HG03354 (cell line): Measurements from ENCODE around the gene MTHFSD.

ENCODE experiments used
- ATAC-seq: cut with Tn5 transposase; IDR thresholded peaks from one replicate; pipeline ENCODE4 v1.9.1; 2021; ENCODE audit warnings: mild to moderate bottlenecking; ENCODE audit not compliant: unreplicated experiment, poor library complexity, severe bottlenecking

The MTHFSD gene

DNA sequence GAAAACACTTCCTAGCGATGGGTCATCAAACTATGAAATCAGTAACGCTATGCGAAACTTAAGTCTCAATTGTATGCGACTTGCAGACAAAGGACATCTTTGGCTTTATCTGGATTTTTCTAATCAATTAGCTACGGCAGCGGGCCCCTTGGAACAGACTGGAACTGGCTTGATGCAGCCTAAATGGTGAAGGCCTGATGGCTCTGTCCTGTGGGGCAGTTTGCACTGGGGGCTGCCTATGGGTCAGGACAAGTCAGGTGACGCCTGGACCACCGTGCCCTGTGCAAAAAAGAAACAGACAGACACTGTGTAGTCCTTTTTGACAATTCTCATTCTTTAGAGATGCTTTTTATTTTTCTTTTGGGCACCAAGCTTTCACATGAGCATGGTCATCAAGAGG lies 22.0 kb downstream of the MTHFSD start:
- no peak for ATAC-seq

DNA sequence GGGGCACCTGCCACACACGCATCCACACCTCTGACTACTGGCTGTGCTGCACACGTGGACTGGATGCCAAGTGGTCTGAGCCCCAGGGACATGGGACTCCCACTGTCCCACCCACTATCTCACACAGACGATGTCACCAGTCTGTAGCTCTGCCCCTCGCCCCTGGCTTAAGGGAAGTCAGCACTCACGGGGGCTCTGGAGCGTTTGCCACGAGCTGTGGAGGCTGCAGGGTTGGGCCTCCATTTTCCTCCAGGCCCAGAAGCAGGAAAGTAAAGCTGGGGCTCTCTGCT lies 22.6 kb downstream of the MTHFSD start:
- no peak for ATAC-seq

DNA sequence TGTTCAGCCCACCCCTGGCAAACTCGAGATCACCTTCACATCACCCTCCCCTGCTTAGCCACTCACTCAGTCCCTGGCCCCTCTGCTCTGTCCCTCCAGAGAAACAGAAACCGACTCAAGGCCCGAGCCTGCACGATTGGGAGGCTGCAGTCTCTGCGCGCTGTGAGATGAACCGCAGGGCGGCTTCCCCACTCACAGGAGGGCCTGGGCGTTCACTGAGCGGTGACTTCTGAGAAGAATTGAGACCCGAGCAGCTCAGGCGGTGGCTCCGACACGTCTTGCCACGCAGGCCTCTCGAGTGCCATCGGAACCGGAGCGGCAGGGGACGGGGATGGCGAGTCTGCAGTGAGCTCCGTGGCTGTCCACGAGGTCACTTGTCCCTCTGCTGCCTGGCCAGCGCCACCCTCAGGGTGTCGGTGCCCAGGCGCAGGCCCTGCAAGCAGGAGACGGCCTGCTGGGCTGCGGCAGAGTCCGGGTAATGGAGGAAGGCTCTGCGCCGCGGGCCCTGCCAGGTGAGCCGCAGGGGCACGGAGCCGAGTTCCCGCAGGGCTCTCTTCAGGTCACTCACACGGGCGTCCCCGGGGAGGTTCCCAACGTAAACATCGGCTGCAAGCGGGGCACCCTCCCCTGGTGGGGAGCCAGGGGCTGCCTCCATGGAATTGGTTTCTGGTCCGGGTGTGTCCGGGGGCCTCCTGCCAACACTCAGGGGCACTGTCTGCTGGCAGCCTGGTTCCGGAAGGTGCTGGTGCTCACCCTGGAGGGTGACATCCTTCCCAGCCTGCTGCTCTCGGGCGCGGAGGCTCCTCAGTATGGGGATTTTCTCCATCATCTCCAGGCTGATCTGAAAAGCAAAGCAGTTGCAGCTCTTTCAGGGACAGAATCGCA lies 23.2 kb downstream of the MTHFSD start:
- no peak for ATAC-seq

DNA sequence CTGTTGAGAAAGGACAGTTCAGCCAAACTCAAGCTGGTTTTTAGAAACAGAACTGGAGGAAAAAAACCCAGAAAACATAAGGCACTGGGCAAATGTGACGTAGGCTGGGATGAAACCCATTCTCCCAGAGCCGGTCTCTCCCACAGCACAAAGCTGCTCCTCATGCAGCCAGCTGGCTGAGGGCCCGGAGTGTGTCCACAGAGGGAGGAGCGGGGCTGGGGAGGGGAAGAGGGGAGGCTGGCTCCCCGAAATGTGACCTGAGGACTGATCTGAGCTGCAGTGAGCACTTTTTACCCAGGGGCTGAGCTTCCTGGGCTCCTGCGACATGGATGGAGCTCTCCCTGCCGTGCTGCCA lies 23.9 kb downstream of the MTHFSD start:
- ATAC-seq: no peak

DNA sequence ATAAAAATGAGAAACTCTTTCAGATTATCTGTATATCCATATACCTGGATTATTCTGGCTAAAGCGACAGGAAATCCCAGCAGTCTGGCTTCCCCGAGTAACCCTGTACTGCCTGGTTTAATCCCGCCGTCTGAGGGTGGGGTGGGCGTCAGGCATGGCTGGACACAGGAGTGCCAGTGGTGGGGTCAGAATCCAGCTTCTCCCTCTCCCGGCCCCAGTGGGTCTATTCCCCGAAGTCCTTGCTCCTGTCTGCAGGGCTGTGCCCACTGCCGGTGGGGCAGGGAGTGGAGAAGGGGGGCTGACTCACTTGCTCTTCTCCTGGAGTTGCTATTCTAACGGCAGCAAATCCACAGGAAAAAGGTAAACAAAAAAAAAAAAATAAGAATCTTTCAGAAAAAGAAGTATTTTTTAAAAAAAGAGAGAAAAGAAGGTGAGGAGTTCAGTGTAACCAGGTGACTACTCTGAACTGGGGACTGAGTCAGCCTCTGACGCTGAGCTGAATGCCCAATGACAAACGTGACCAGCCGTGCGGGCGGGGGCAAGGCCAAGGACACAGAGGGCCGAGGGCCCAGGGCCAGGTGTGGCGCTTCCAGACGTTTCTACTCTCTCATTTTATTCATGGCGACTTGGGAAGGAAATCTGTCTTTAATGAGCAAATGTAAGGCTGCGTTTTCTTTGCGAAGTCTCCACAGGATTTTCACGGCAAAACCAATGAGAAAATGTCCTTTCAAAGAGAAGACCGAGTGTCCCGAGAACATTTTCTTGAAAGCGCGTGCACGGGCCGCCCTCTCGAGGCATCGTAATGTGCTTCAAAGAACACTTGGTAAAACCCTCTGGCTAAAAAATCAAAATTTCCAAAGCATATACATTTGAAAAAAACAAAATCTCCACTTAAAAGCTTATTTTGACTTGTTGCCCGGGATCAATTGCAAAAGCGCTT lies 24.5 kb downstream of the MTHFSD start:
- ATAC-seq: no peak

DNA sequence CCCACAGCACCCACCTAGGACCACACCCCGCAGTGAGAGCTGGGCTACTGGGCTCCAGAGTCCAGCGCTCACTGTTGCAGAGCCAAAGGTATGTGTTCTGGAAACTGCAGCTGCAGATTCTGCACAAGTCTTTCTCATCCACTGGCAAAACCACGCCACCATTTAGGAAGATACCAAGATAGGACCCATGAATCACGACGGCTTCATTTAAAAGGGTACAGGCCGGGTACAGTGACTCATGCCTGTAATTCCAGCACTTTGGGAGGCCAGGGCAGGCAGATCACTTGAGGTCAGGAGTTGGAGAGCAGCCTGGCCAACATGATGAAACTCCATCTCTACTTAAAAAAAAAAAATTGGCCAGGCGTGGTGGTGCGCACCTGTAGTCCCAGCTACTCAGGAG lies 25.9 kb downstream of the MTHFSD start:
- no peak for ATAC-seq

DNA sequence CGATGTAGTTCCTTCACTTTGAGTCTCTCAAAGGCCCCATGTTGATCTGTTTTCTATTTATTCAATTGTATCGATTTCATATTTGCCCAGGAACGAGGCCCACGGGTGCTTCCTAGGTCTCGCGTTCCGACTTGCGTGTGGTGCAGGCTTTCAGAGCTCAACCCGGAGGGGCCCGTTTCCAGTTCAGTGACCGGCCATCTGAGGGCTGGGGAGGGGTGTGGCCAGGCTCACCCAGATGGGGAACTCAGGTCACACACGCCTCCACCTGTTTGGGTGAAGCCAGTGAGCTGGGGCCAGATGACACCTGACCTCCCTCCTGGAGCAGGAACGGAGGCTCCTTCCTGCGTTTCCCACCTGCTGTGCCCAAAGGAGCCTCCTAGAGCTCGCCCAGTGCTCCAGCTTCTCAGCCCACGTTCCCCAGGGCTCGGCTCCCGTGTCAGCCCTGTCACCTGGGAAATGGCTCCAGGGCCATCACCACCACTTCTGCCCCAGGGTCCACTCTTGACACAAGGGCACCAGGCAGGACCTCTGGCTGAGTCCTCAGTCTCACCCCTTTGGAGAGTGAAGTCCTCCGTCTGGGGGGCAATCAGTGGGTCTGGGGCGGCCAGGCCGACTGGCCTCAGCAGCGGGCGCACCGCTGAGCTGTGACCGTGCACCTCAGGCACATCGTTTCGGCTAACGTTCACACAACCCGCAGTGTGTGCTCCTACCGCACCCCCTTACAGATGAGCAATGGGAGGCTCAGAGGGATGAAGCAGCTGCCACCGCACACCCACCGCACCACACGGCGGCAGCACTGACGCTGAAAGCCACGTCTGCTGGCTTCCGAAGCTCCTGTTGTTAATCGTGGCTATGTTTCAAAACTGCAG lies 26.7 kb downstream of the MTHFSD start:
- no peak for ATAC-seq

DNA sequence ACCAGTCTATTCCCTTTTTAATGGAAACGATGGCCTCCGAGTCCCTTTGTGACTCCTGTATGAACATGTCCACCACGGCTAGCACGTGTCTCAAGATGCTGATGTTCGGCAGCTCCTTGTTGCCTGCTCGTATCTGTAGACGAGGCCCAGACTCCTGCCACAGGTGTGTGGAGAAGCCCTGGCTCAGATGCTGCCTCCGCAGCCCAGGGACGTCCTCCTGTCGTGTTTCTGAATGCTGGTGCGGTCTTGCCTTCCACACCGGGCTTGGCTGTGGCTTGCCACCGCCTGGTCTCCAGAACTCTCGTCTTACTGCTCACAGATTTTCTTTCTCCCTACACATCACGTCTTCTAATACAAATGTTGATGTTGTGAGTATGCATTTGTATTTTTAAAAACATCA lies 27.7 kb downstream of the MTHFSD start:
- ATAC-seq: no peak

DNA sequence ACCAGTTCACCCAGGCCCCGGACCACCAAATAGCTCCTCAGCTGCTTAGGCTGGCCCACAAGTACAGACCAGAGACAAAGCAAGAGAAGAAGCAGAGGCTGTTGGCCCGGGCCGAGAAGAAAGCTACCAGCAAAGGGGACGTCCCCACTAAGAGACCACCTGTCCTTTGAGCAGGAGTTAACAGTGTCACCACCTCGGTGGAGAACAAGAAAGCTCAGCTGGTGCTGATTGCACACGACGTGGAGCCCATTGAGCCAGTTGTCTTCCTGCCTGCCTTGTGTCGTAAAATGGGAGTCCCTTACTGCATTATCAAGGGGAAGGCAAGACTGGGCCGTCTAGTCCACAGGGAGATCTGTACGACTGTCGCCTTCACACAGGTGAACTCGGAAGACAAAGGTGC lies 29.3 kb downstream of the MTHFSD start:
- no peak for ATAC-seq

DNA sequence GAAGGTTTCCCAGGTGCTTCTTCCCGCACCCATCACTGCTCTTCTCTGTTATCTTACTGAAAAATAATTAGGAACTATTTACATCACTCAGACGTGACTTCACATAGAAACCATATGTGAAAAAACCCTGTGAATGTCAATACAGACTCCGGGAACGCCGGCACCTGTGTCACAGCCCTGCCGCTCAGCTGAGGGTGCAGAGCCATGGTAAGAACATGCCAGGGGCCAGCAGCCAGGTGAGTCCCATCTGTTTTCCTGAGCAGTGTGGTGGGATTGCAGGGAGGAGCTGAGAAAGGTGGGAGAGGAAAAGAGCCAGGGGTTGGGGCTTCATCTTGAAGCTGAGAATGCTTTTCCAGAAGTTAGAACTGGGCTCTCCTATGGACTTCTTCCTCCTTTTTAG lies 31.0 kb downstream of the MTHFSD start:
- no peak for ATAC-seq

DNA sequence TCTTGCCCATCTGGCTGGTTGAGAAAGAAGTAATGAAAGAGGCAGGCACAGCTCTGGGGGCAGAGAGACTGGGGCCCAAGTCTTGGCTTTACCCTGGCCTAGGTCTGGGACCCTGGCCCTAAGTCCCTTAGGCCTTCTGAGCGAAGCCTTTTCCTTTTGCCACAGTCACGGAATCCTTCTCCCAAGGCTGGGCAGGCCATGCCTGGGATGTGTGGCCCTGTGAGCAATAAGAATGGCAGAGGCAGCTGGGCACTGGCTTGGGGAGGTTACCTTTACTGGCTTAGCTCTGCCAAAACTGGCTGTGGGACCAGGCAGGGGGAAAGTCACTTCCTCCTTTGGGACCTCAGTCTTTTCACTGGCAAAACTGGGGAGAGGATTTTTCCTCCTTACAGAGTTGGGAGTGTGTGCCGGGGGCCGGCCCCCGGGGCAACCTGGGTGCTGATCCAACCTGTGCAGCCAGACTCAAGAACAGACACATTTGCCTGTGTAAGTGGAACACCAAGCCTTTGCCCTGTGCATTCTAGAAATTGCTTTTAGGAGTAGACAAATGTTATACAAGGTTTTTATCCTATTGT lies 31.8 kb downstream of the MTHFSD start:
- no peak for ATAC-seq

DNA sequence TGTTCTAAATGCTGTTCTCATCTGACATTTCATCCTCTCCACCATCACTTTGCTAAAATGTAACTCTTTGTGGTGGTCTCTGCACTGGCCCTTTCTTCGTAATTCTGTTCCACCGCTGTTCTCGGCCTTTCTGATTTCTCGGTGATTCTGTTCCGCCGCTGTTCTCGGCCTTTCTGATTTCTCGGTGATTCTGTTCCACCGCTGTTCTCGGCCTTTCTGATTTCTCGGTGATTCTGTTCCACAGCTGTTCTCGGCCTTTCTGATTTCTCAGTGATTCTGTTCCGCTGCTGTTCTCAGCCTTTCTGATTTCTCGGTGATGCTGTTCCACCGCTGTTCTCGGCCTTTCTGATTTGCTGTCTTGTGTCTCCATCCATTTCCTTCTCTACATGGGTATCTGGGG lies 32.4 kb downstream of the MTHFSD start:
- ATAC-seq: no peak

DNA sequence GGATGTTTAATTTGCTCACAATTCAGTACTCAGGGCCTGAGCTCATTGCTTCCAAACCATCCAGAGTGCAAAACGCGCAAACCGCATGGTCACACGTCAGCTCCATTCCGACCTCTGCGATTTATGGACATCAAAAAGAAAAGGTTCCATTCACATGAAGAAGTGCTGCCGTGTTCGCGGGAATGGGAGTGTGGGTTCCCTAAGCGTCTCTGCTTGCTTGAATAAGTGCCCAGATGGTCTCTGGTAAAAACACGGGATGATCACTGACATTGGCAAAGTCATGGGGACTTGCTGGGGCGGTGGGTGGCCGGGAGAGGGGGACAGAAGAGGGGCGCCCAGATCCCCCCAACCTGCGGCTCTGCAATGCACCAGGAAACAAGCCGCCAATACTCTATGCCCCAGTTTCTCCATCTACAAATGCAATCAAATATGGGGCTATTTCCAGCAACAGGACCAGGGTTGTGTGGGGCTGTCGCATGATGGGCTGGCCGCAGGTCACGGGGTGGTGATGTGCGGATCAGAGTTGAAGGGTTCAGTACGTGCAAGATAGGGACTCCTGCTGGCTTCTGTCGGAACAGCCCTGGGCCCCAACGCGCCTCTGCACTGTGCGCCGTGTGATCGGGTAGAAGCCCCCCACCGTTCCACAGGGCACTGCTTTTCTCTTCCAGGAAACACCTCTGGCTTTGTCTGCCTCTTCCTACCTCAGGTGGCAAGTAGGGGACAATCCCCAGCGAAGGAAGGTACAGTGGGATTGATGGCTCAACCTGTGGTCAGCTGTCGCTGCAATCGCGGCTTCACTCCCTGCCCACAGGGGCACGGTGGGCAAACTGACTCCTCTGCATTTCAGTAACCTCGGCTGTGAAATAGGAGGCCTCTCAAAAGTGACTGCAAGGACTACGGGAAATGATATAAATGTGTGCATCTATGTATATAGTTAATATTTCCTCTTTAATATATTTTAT lies 33.5 kb downstream of the MTHFSD start:
- ATAC-seq: no peak

DNA sequence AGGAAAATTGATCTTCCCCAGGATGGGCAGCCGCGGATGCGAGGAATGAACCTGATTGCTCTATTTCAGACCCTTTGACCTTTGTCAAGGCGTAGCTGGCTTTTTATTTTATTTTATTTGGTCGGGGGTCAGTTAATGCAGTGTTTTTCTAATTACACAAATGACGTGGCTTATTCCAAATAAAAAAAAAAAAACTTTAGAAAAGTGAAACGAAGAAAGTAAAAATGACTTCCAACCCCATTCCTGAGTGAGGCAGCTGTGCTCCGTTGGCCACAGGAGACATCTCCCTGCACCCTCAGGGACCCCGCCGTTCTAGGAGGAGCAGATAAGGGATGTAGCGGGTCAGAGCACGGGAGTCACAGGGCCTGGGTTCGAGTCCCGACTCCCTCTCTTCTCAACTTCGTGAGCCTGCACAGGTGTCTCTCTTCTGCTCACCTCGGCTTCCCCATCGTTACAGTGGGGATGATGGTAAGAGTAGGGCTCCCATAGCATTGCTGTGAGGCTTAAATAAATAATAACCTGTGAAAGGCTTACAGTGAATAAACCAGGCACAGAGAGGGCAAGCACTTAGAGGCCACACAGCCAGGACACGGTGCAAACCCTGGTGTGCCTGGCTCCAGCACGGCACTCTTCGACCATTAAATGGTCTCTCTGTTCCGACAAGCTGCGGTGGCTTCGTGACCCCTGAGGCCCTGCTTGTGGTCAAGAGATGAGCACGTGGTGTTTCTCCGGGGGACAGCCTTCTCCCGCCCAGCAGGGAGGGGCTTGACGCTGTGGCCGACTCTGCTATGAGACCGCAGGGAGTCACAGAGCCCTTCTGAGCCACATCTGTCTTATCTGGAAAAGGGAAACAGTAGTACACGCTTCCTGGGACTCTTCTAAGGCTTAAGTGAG lies 34.5 kb downstream of the MTHFSD start:
- ATAC-seq: no peak

DNA sequence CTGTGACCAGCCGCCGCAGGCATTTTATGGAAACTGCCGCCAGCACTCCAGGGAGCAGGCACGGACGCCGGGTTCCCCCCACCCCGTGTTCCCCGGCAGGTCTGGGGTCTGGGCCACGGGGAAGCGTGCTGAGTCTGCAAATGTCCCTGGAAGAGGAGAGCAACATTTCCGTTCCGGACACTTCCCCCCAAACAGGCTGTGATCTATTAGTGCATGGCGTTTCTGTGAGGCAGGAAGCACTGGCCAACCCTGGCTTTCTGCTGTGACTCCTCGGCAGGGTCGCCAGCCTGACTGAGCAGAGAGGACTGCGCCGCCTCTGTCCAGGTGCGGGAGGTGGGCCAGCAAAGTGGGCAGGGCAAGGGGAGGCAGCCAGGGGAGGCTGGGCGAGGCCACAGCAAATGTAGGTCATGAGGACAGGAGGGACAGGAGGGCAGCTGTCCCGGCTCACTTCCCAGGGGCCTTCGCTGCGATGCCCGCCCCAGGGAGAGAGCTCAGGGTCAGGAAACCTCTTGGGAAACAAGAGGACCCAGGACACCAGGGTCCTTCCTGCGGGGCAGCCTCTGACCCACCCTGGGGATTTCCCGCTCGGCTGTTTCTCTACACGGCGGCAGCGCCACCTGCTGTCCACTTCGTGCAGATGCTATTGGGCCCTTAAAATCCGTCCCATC lies 35.3 kb downstream of the MTHFSD start:
- ATAC-seq: no peak

DNA sequence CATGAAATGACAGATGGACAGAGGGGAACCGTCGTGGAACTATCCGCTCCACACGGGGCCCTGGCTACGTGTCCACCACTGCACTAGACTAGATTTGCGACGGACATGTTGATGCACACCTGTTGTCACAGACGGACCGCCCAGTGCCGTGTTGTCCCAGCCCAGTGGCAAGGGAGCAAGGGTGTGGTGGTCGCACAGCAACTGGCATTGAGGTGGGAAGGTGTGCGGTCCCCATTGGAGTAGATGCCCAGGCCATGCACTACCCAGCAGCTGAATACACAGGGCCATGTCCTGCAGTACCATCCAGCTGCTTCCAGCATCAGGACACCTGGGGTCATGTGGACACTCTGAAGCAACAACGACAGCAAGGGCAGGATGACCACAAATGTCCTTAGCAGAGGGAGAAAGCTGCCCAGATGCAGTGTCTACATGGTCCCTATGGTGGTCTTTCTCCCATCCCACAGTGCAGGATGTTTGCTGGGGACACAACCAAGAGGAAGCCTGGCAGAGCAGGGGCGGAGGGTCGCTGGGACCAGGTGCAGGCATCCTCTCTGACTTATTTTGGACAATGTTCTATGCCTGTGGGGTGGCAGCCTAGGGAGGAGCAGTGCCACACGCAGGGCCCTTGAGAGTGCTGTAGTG lies 35.9 kb downstream of the MTHFSD start:
- no peak for ATAC-seq
